Ureter (tissue), 1 donor: ENCODE data around the gene MMRN1. TPM values are rescaled to one million over a fixed set of nuclear protein-coding genes. Genes with fewer than 3 reads are reported as not detected.
"Not testable (repeated sequence)": the region's sequence is repeated elsewhere in the genome, so short reads cannot be mapped to it uniquely, and the experiment has no call there.

Source experiments
- DNase-seq: peaks from one replicate; pipeline ENCODE4 v3.0.0-alpha.2; 2020; ENCODE audit warnings: low spot score
- total RNA-seq: library from RNA; stranded (reverse); gene quantifications from one replicate; pipeline ENCODE4 v1.2.4, GENCODE V29; 2023
- donor health status: DM: yes; HTN: yes; CAD: no.

The MMRN1 gene, protein sequence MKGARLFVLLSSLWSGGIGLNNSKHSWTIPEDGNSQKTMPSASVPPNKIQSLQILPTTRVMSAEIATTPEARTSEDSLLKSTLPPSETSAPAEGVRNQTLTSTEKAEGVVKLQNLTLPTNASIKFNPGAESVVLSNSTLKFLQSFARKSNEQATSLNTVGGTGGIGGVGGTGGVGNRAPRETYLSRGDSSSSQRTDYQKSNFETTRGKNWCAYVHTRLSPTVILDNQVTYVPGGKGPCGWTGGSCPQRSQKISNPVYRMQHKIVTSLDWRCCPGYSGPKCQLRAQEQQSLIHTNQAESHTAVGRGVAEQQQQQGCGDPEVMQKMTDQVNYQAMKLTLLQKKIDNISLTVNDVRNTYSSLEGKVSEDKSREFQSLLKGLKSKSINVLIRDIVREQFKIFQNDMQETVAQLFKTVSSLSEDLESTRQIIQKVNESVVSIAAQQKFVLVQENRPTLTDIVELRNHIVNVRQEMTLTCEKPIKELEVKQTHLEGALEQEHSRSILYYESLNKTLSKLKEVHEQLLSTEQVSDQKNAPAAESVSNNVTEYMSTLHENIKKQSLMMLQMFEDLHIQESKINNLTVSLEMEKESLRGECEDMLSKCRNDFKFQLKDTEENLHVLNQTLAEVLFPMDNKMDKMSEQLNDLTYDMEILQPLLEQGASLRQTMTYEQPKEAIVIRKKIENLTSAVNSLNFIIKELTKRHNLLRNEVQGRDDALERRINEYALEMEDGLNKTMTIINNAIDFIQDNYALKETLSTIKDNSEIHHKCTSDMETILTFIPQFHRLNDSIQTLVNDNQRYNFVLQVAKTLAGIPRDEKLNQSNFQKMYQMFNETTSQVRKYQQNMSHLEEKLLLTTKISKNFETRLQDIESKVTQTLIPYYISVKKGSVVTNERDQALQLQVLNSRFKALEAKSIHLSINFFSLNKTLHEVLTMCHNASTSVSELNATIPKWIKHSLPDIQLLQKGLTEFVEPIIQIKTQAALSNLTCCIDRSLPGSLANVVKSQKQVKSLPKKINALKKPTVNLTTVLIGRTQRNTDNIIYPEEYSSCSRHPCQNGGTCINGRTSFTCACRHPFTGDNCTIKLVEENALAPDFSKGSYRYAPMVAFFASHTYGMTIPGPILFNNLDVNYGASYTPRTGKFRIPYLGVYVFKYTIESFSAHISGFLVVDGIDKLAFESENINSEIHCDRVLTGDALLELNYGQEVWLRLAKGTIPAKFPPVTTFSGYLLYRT
- 32.3 TPM for total RNA-seq

DNA sequence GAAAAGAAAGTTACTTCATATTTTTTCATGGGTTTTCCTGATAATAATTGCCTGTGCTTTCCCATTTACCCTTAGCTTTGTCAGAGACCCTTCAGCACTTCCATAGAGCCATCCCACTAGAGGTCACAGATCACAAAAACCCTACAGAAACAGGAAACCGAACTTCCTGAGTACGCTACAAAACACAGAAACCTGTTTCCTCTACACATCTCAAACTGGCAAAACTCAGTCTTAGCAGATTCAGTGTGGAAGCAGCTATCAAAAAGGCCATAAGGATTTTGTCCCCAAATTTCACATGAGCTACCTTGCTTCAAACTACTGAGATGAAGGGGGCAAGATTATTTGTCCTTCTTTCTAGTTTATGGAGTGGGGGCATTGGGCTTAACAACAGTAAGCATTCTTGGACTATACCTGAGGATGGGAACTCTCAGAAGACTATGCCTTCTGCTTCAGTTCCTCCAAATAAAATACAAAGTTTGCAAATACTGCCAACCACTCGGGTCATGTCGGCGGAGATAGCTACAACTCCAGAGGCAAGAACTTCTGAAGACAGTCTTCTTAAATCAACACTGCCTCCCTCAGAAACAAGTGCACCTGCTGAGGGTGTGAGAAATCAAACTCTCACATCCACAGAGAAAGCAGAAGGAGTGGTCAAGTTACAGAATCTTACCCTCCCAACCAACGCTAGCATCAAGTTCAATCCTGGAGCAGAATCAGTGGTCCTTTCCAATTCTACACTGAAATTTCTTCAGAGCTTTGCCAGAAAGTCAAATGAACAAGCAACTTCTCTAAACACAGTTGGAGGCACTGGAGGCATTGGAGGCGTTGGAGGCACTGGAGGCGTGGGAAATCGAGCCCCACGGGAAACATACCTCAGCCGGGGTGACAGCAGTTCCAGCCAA, at the start of gene MMRN1:
Gene MMRN1, plus strand, starts transcription at position 206 of the 902 bp plus-strand sequence. Its CDS starts 118 bp downstream, at position 324.
- DNase-seq: no peak

DNA sequence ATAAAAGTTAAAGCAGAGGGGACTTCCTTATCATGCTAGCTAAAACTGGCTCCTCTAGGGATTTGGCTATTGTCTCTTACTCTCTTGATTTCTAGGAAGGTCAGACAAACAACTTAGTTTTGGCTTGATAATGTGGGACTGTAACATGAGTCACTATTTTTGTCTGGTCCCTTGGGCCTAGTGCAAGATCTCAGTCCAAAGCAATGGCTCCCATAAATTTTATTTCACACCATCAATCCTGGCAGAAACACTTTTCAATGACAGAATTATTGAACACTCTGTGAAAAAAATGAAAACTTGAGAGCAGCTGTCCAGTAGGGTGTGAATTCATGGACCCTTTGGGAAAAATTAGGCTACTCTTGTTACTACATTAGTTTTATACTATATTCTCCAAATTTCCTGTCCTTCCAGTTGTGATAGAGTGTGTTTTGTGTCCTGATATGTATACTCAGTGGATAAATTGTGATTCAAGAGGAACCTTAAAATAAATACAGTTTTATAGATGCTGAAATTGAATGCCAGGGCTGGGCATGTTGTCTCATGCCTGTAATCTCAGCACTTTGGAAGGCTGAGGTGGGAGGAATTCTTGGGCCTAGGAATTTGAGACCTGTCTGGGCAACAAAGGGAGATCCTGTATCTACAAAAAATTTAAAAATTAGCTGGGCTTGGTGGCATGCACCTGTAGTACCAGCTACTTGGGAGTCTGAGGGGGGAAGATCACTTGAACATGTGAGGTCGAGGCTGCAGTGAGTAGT, 46.9 kb upstream of the MMRN1 start:
- DNase-seq: no peak

DNA sequence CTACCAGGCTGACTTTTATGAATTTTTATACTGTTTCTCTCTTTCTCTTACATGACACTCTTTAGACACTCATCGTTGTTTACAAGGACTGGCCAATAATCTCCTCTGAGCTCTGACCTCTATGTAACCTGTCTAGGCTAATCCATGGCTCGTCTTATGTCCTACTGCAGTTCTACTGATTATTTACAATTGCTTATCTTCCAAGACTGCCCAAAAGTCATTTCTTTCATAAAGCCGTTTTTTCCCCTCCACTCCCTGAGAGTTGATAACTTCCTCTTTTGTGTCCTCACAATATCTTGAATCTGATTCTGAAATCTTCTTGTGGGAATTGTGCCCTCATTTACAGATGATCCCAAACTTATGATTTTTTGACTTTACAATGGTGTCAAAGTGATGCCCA, 39.4 kb upstream of the MMRN1 start:
- no peak for DNase-seq

DNA sequence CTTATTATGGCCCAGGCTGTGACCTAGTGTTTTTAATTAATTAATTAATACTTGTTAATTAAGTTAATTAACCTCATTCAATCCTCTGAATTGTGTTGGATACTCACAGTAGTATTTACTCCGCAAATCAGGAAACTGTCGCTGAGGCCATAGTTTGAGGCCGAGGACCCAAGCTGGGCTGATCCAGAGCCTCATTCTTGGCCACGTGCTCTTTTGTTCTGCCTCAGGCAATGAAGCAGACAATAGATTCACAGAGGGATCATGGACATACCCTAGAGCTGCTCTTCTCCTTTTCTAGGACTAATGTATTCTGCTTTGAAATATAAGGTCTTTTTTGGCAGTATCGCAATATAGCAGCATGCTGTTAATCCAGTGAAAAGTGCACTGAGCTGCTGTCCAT, 33.7 kb upstream of the MMRN1 start:
- no peak for DNase-seq

DNA sequence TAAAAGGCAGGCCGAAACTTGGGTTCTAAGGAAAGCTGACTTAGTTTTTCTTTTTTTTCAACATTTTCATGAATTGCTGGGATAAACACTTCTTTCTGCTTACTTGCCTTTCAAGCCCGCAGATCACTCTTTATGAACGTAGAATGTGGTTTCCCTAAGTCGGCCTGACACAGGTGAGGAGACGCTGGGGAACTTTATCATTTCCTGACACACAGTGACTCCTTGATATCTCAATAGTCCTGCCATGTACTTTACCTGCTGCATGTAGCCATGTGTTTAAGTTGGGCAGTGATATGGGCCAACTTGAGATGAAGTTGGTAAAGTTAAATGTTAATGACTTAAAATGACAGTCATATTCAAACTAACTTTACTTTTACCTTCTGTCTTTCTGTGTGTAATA, 31.1 kb upstream of the MMRN1 start:
- DNase-seq: no peak

DNA sequence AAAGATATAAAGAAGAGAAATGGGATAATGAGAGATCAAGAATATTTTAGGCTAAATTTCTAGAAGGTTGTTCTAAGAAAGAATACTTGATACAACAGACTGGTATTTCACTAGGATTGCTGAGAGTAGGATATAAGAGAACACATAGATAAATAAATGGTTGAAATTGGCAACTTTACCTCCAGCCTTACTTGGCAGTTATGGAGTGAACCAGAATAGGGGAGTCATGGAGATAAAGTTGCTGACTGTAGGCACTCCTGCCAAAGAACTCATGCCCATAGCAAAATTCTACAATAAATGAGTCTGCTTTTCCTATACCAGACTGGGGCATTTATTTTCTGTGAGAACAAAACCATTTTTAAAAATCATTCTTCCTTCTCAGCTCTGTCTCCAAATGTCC, 26.4 kb upstream of the MMRN1 start:
- DNase-seq: no peak

DNA sequence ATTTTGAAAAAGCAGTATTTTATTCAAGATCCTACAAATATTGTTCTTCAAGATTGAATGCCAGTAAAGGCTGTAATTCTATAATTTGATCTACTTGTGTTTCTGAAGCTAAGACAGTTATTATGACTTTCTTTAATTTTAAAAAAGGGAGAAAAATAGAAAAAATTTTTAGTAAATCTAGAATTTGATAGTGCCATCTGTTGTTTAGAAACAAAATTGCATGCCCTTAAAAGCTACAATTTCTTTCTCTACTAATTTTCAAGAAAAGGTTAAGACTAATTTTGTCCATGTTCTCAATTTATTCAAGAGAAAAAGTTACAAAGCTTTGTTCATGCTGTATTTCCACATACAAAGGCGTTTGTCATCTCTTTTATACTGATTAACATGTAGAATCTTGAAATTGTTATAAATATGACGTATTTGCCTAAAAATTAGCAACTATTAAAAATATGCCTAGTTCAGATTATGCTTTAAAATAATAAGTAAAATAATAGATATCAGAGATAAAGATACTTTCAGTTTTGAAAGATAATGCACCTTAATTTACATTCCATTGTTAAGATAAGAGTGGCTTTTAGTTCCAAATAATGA, 25.6 kb upstream of the MMRN1 start:
- no peak for DNase-seq

DNA sequence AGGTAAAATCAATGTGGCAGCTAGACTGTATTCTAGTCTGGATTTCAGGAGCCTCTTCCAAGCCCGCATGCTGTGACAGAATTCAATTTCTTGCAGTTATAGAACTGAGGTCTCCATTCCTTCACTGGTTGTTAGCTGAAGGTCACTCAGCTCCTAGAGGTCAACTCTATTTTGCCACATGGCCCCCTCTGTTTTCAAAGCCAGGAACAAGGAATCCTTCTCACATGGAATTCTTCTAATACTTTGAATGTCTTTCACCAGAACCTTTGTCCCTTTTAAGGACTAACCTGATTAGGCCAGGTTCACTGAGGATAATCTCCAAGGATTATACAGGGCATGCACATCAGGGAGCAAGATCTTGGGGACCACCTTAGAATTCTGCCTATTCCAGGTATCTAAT, 23.4 kb upstream of the MMRN1 start:
- DNase-seq: no peak

DNA sequence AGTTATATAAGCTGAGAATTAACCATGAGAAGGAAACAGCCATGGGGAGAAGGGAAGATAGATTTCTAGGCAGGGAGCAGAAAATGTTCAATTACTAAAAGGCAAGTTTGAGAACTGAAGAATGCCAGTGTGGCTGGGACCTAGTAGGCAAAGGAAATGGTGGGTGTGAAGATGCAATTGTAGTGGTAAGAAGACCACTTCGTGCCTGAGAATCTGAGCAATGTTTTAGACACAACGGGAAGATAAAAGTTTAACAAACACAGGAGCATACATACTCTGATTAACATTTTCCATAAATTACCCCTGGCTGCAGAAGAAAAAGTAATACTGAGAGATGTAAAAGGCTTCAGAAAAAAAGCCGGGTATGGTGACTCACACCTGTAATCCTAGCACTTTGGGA, 18.1 kb upstream of the MMRN1 start:
- no peak for DNase-seq

DNA sequence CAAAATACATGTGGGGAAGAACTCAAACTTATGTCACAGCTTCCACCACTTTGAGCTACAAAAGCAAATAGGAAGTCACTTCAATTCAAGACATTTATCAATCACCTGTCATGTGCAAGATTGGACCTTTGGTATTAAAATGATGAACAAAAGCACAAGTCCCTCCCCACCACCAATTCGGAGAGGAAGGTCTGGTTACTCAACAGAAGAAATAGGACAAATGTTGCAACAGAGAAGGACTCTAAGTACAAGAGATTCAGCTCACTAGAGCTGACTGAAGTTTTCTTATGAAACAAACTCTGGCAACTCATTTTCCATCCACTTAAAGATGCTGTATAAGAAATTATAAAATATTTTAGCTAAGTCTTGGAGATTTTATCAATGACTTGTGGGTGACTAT, 16.0 kb upstream of the MMRN1 start:
- no peak for DNase-seq

DNA sequence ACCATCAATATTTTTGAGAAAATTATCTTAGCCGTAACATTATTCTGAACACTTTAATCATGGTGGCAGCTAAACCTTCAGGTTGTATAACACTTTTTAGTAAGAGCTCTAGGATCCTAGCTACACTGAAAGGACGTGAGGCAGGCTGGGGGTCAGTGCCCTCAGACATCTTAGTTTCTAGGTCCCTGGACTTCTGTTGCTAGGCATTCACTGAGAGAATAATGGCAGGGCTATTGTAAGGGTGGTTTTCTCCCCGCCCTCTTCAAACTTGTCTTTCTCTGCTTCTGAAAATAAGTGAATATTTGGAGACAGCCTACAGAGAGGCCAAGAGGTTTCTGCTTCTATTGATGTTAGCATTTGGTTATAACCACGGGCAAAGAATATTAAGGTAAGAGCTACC, 15.4 kb upstream of the MMRN1 start:
- DNase-seq: no peak

DNA sequence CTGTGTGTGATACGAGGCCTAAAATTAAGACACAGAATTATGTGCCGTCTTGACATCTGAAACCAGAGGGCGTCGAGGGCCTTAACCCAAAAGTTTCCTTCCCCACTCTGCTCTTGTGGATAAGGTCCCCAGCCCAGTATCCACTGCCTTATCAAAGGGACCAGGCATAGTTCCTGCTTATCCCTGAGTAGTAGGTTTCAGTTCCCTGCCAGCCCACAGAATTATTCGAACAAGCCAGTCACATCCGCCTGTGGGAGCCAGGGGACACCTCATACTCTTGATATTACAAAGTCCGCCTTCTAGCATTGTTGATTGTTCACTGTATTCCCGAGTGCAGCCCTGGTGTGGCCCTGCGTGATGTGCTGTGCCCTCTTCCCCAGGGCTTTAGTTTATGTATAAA, 5.4 kb upstream of the MMRN1 start:
- no peak for DNase-seq

DNA sequence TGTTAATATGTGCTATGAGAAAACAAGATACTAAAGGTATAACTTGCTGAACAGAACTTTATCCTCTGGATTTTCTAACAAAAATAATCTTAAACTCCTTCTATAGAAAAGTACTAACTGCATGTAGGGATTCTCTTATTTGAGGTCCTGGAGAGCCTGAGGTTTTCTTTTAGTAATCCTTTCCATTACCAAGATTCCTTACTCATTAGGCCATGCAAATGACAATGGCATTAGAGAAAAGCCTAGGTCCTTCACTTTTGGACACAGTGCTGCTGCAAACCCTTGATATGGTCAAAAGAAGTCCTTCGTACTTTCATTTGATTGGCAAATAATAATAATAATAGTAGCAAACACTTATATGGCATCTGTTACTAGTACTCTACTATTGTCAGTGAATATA, 3.2 kb downstream of the MMRN1 start:
- no peak for DNase-seq

DNA sequence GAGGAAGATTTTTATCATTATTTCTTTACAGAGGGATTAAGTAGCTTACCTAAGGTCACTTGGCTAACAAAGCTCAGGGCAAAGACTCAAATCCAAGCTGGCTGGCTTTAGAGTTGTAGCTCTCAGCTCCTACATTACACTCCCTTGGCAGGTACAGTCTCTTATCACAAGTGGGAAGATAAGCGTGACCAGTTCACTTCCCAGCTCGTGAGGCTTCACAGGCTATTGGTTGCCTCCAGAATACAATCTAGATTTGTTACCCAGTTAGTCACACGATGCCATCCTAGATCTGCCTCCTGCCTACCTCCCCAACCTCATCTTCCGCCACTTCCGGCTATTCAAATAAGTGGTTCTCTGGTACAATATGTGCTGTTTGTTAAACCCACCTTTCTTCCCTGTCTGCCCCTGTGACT, 3.7 kb downstream of the MMRN1 start:
- no peak for DNase-seq

DNA sequence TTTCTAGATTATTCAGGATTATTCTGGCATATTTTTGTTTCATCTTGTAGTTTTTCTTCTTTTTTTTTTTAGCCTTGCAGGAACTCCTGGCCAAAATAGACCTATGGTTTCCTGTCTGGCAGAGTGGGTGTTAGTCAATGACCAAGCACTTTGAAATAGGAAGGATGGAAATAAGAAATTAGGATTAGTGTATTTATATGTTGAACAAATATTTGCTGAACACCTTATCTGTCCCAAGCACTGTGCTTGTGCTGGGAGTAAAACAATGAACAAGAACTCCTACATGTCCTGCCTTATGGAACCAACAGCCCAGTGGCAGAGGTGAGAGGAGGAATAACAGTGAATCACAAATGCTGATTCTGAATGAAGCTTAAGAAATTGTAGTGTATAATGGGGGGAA, 4.5 kb downstream of the MMRN1 start:
- DNase-seq: no peak

DNA sequence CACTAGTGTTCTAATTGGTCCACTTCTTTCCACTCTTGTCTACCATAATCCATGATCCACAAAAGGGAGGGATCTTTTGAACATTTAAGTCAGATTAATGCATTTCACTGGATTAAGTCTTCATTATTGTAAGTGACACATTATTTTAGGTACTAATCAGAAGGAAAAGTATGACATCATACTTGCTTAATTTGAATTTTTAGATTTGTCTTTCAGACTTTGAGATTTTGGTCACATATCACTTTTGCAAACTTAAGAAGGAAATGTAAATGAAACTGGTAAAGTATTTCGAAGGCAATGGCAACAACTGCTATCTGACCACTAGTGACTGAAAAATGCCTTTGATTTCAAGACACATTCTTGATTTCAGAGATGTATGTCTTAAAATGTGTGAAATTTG, 5.2 kb downstream of the MMRN1 start:
- DNase-seq: no peak

DNA sequence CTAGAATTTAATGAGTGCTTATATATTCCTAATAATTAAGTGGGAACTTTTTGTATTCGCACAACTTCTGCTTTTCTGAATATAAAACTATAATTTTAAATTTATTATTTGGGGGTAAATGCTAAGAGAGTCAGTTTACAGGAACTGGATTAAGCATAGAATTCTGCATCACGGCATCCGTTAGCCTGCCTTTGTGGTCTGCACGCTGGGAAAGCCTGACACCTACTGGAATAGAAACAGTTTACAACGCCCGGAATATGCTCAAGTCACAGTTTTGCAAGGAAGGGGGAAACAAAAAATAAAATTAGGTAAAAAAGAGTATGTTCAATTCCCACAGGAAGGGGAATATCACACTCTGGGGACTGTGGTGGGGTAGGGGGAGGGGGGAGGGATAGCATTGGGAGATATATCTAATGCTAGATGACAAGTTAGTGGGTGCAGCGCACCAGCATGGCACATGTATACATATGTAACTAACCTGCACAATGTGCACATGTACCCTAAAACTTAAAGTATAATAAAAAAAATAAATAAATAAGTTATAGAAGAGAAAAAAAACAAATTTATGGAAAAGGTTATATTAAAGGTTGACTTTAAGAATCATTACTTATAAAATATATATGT, 7.3 kb downstream of the MMRN1 start:
- DNase-seq: not testable (repeated sequence)

DNA sequence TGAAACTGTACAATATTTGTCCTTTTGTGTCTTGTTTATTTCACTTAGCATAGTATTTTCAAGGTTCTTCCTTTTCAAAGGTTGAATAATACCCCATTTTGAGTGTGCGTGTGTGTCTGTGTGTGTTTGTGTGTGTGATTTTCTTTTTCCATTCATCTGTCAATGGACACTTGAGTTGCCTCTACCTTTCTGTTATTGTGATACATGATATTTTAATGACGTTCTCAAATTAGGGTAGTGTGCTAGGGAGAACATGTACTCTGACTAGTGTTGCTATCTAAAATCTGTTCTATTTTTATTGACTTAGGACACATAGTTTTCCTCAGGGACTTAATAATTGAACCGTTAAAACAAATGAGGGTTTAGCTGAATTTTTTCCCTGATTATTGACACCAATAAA, 9.9 kb downstream of the MMRN1 start:
- DNase-seq: no peak

DNA sequence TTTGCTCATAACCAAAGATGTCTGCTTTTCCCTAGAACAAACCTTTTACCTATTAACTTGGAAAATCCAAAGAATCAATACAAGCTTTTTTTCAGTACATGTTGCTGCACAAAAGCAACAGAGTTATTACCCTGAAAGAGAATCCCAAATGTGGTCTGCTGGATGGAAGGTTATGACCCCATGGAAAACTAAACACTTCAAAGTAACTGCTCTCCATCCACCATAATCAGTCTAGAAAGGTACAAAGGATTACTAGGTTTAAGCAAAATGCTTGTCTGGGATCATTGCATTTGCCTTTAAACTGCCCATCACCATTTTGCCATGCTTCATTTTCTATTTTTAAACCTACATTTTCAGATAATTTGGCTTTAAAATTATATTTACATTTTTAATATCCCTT, 11.7 kb downstream of the MMRN1 start:
- no peak for DNase-seq
